Mucosa of rectum (tissue), 2 donors: ENCODE data around the gene TBCD.

Source experiments
- H3K27ac ChIP-seq, 2 donors: one replicate each; pipeline ENCODE4 v1.7.0; 2013; ENCODE audit warnings: inconsistent platforms in 2 of 2, low read depth in 2 of 2, low read length in 2 of 2
- H3K27me3 ChIP-seq, 2 donors: one replicate each; pipeline ENCODE4 v1.7.0; 2013; ENCODE audit warnings: low read length in 2 of 2; ENCODE audit not compliant: control insufficient read depth in 2 of 2, insufficient read depth in 2 of 2
- H3K36me3 ChIP-seq, 2 donors: one replicate each; pipeline ENCODE4 v1.7.0; 2013; ENCODE audit warnings: low read length in 2 of 2; ENCODE audit not compliant: control insufficient read depth in 2 of 2, insufficient read depth in 2 of 2
- H3K4me1 ChIP-seq, 2 donors: one replicate each; pipeline ENCODE4 v1.7.0; 2013; ENCODE audit warnings: low read length in 2 of 2, mild to moderate bottlenecking in 1 of 2; ENCODE audit not compliant: control insufficient read depth in 2 of 2, insufficient read depth in 2 of 2
- H3K4me3 ChIP-seq, 2 donors: one replicate each; pipeline ENCODE4 v1.7.0; 2013; ENCODE audit warnings: low read length in 2 of 2
- H3K9ac ChIP-seq, 2 donors: one replicate each; pipeline ENCODE4 v1.7.0; 2013; ENCODE audit warnings: low read length in 2 of 2, low read depth in 1 of 2, mild to moderate bottlenecking in 1 of 2
- H3K9me3 ChIP-seq, 2 donors: one replicate each; pipeline ENCODE4 v1.7.0; 2013; ENCODE audit warnings: low read length in 2 of 2; ENCODE audit not compliant: control insufficient read depth in 2 of 2
- donor health status: healthy.
- donor health status: Normal muscosa, but diverticular disease.

Gene TBCD

GRCh38 chr17:82816358-82816757, 64.5 kb downstream of the TBCD start:
- Histone ChIP-seq H3K27me3 (no peaks in the 10 kb centered on the region), H3K27ac (peak overlapping the region in 1 of 2 donors; percentile 43), H3K4me1 (peaks cover 8 to 10% of the 10 kb centered on the region in 2 donors), H3K9me3 (no peaks in the 10 kb centered on the region), H3K9ac (no peak overlapping the region), H3K4me3 (peak overlapping the region in 1 of 2 donors; percentile 1), H3K36me3 (peaks cover 2 to 17% of the 10 kb centered on the region in 2 donors)

DNA sequence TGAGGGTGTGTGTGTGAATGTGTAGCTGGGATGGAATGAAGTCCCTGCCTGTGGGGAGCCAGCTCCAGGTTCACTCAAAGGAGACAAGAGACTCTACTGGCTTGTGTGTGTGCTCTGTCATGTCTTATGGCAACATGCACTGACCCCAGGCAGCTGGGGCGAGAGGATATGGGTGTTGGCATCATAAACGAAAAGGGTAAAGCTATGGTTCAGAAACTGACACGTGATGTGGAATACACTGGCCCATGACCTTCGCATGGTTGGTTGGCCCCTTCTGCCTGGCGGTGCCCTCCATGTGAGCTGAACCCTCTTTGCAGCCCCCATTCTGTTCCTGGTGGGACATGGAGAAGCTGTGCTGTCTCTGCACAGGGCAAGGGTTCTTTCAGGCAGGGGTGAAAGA, 66.1 kb downstream of the TBCD start:
- no peak overlapping the region for H3K9ac ChIP-seq
- H3K4me1 ChIP-seq, result peaks cover 8 to 10% of the 10 kb centered on the region in 2 donors
- H3K27ac ChIP-seq, result no peak overlapping the region
- peaks cover 2 to 11% of the 10 kb centered on the region in 2 donors for H3K36me3 ChIP-seq
- no peaks in the 10 kb centered on the region for H3K9me3 ChIP-seq
- H3K4me3 ChIP-seq, result no peak overlapping the region
- H3K27me3 ChIP-seq, result no peaks in the 10 kb centered on the region

DNA sequence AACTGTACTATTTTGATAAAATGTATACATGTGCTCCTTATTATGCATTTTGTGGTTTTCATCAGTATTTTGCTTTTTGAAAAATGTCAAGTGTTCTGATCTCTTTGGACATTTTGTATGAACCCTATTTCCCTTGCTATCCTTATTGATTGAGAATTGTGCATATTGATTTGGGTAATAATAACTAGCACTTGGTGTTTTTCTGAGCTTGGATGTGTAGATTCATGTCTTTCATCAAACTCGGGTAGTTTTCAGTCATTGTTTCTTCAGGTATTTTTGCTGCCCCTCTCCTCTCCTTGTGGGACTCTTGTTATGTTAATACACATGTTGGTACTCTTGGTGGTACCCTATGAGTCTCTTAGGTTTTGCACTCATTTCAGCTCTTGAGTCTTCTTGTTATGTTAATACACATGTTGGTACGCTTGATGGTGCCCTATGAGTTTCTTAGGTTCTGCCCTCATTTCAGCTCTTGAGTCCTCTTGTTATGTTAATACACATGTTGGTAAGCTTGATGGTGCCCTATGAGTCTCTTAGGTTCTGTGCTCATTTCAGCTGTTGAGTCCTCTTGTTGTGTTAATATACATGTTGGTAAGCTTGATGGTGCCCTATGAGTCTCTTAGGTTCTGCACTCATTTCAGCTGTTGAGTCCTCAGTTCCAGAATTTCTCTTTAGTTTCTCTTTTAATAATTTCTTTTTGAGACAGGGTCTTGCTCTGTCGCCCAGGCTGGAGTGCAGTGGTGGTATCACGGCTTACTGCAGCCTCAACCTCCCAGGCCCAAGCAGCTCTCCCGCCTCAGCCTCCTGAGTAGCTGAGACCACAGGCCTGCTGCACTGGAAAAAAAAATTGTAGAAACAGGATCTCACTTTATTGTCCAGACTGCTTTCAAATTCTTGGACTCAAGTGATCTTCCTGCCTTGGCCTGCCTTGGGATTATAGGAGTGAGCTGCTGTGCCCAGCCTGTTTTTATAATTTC, 68.7 kb downstream of the TBCD start:
- no peaks in the 10 kb centered on the region for H3K27me3 ChIP-seq
- peaks cover 0 to under 1% of the 10 kb centered on the region in 2 donors for H3K4me1 ChIP-seq
- H3K27ac ChIP-seq, result no peak overlapping the region
- H3K9ac ChIP-seq, result no peak overlapping the region
- H3K4me3 ChIP-seq, result no peak overlapping the region
- H3K36me3 ChIP-seq, result peaks cover 2 to 11% of the 10 kb centered on the region in 2 donors
- no peaks in the 10 kb centered on the region for H3K9me3 ChIP-seq

GRCh38 chr17:82821554-82821953, 69.7 kb downstream of the TBCD start:
- Histone ChIP-seq H3K4me3 (no peak overlapping the region), H3K27ac (no peak overlapping the region), H3K9ac (no peak overlapping the region), H3K36me3 (peaks cover 2 to 7% of the 10 kb centered on the region in 2 donors), H3K4me1 (no peaks in the 10 kb centered on the region), H3K9me3 (no peaks in the 10 kb centered on the region), H3K27me3 (no peaks in the 10 kb centered on the region)

- Histone ChIP-seq H3K9me3 (no peaks in the 10 kb centered on the region), H3K4me3 (no peak overlapping the region), H3K9ac (no peak overlapping the region), H3K27ac (no peak overlapping the region), H3K27me3 (no peaks in the 10 kb centered on the region), H3K4me1 (no peaks in the 10 kb centered on the region), H3K36me3 (peaks cover 2 to 7% of the 10 kb centered on the region in 2 donors)
These were observed 70.4 kb downstream of the TBCD start for GRCh38 chr17:82822281-82822680.

- no peak overlapping the region for H3K27ac ChIP-seq
- H3K4me3 ChIP-seq, result no peak overlapping the region
- H3K4me1 ChIP-seq, result no peaks in the 10 kb centered on the region
- H3K9me3 ChIP-seq, result no peaks in the 10 kb centered on the region
- peaks cover 4 to 10% of the 10 kb centered on the region in 2 donors for H3K36me3 ChIP-seq
- no peaks in the 10 kb centered on the region for H3K27me3 ChIP-seq
- no peak overlapping the region for H3K9ac ChIP-seq
These were observed 71.1 kb downstream of the TBCD start for GRCh38 chr17:82823004-82823403.

GRCh38 chr17:82825540-82826124, 73.8 kb downstream of the TBCD start:
- Histone ChIP-seq H3K9me3 (no peaks in the 10 kb centered on the region), H3K9ac (no peak overlapping the region), H3K4me1 (no peaks in the 10 kb centered on the region), H3K36me3 (peaks cover 3 to 12% of the 10 kb centered on the region in 2 donors), H3K4me3 (no peak overlapping the region), H3K27ac (no peak overlapping the region), H3K27me3 (no peaks in the 10 kb centered on the region)

- H3K9me3 ChIP-seq, result no peaks in the 10 kb centered on the region
- H3K4me3 ChIP-seq, result no peak overlapping the region
- H3K27me3 ChIP-seq, result no peaks in the 10 kb centered on the region
- H3K27ac ChIP-seq, result no peak overlapping the region
- no peak overlapping the region for H3K9ac ChIP-seq
- no peaks in the 10 kb centered on the region for H3K4me1 ChIP-seq
- H3K36me3 ChIP-seq, result peaks cover 3 to 12% of the 10 kb centered on the region in 2 donors
These were observed 74.3 kb downstream of the TBCD start for GRCh38 chr17:82826211-82826610.

- Histone ChIP-seq H3K36me3 (peaks cover 3 to 12% of the 10 kb centered on the region in 2 donors), H3K4me3 (no peak overlapping the region), H3K9me3 (no peaks in the 10 kb centered on the region), H3K4me1 (no peaks in the 10 kb centered on the region), H3K27me3 (no peaks in the 10 kb centered on the region), H3K27ac (no peak overlapping the region), H3K9ac (no peak overlapping the region)
These were observed 75.1 kb downstream of the TBCD start for GRCh38 chr17:82826956-82827355.

- Histone ChIP-seq H3K9me3 (no peaks in the 10 kb centered on the region), H3K4me1 (no peaks in the 10 kb centered on the region), H3K36me3 (peaks cover 3 to 12% of the 10 kb centered on the region in 2 donors), H3K9ac (no peak overlapping the region), H3K4me3 (no peak overlapping the region), H3K27me3 (no peaks in the 10 kb centered on the region), H3K27ac (no peak overlapping the region)
These were observed 77.1 kb downstream of the TBCD start for GRCh38 chr17:82828875-82829487.
